Panc1 (cell line): ENCODE data around the gene COL4A2. TPM values are rescaled to one million over a fixed set of nuclear protein-coding genes. Genes with fewer than 3 reads are reported as not detected.
"Not testable (repeated sequence)": the region's sequence is repeated elsewhere in the genome, so short reads cannot be mapped to it uniquely, and the experiment has no call there.

Source experiments
- ATAC-seq: fragments of 200-7000 bp; cut with Tn5 transposase; 2 replicates; pipeline ENCODE4 v1.9.1; 2020; ENCODE audit warnings: mild to moderate bottlenecking, moderate library complexity
- BruUV-seq: library from RNA; stranded (reverse); fragments of 400-500 nt; replicated peaks from 2 replicates; lab custom pipeline; 2021; lab: Mats Ljungman, UMichigan
- CTCF ChIA-PET: fragments of 300-600 bp; sonication (Branson Sonifier 250); formaldehyde crosslinking; loops from one replicate; lab custom pipeline; 2022; ENCODE audit warnings: antibody characterized with exemption; lab: Charles Lee
- POLR2A ChIA-PET: fragments of 300-600 bp; sonication (Branson Sonifier 250); formaldehyde crosslinking; loops from one replicate; lab custom pipeline; 2022; ENCODE audit warnings: antibody characterized with exemption; lab: Charles Lee
- DNase-seq: peaks from one replicate; pipeline ENCODE4 v3.0.0-alpha.2; 2010; ENCODE audit warnings: low read depth, low spot score
- H3K27ac ChIP-seq: 2 replicates; pipeline ENCODE4 v1.5.1; 2011; ENCODE audit warnings: mild to moderate bottlenecking, low read length, inconsistent platforms
- H3K27me3 ChIP-seq: fragments of 200-500 bp; sonication (Bioruptor generic); 2 replicates; pipeline ENCODE4 v1.6.0; 2014; ENCODE audit warnings: low read length, inconsistent platforms; ENCODE audit not compliant: control insufficient read depth, insufficient read depth
- H3K36me3 ChIP-seq: fragments of 200-500 bp; sonication (Bioruptor generic); 2 replicates; pipeline ENCODE4 v1.5.1; 2014; ENCODE audit warnings: inconsistent platforms, mild to moderate bottlenecking, low read length, moderate library complexity; ENCODE audit not compliant: control insufficient read depth, insufficient read depth
- H3K4me1 ChIP-seq: 2 replicates; pipeline ENCODE4 v1.5.1; 2011; ENCODE audit warnings: inconsistent platforms, mild to moderate bottlenecking, low read length, moderate library complexity; ENCODE audit not compliant: control insufficient read depth, insufficient read depth
- H3K4me3 ChIP-seq, 2 experiments: 2 replicates each; pipeline ENCODE4 v1.5.1; 2011 to 2012; ENCODE audit warnings: low read depth in 2 of 2, low read length in 2 of 2, mild to moderate bottlenecking in 2 of 2, inconsistent platforms in 1 of 2, moderate library complexity in 1 of 2
- H3K9me3 ChIP-seq: fragments of 200-500 bp; sonication (Bioruptor generic); 2 replicates; pipeline ENCODE4 v1.5.1; 2014; ENCODE audit warnings: low read depth, mild to moderate bottlenecking, inconsistent platforms, low read length, moderate library complexity; ENCODE audit not compliant: control insufficient read depth, insufficient read depth
- POLR2AphosphoS5 ChIP-seq: IDR thresholded peaks from 2 replicates; pipeline ENCODE4 v1.6.1; 2012; ENCODE audit warnings: mild to moderate bottlenecking, low read depth, low read length, moderate library complexity
- REST ChIP-seq, 2 experiments: IDR thresholded peaks; 2 replicates each; pipeline ENCODE4 v1.6.1; 2011 to 2012; ENCODE audit warnings: low read depth in 2 of 2, control low read depth in 1 of 2, low read length in 1 of 2, mild to moderate bottlenecking in 1 of 2, moderate library complexity in 1 of 2; ENCODE audit not compliant: insufficient read depth in 1 of 2
- SIN3A ChIP-seq: IDR thresholded peaks from 2 replicates; pipeline ENCODE4 v1.6.1; 2012; ENCODE audit warnings: low read depth, mild to moderate bottlenecking, low read length, moderate library complexity, borderline replicate concordance; ENCODE audit not compliant: insufficient read depth
- TCF7L2 ChIP-seq: IDR thresholded peaks from 2 replicates; pipeline ENCODE4 v1.6.1; 2011; ENCODE audit warnings: mild to moderate bottlenecking, low read depth, low read length, inconsistent platforms
- in situ Hi-C: cut with HindIII; loops from 2 replicates; pipeline ENCODE4 v1.10.0; 2016; ENCODE audit warnings: low sequenced_read_pairs, low pct_unique_long_range_greater_than_20kb
- intact Hi-C: fragments of 100-400 bp; cut with micrococcal nuclease; formaldehyde crosslinking; loops from one replicate; pipeline ENCODE4 v1.10.0; 2022; ENCODE audit not compliant: unreplicated experiment
- total RNA-seq: library from RNA; stranded (reverse); gene quantifications from one replicate; pipeline ENCODE4 v1.2.1, GENCODE V29; 2021; ENCODE audit not compliant: unreplicated experiment
- TF ChIP-seq, protein P1 (sequence below): fragments of 450-650 bp; IDR thresholded peaks from 2 replicates; pipeline ENCODE4 v1.5.1; 2017; ENCODE audit warnings: mild to moderate bottlenecking

Gene COL4A2
- total RNA-seq, 1 experiment from 2014 or later, result 3.0 TPM

DNA sequence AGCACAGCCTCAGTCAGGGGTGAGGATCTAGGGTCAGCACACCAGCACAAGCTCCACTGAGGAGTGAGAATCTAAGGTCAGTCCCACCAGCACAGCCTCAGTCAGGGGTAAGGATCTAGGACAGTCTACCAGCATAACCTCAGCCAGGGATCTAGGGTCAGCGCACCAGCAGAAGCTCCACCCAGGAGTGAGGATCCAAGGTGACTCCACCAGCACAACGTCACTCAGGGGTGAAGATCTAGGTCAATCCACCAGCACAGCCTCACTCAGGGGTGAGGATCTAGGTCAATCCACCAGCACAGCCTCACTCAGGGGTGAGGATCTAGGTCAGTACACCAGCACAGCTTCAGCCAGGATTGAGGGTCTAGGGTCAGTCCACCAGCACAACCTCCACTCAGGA lies 189.9 kb downstream of the COL4A2 start:
- DNase-seq, result no peak
- intact Hi-C loops, result no loop called here
- no peak overlapping the region for H3K27ac ChIP-seq
- no peaks in the 10 kb centered on the region for H3K36me3 ChIP-seq
- no peaks in the 10 kb centered on the region for H3K9me3 ChIP-seq
- no peaks in the 10 kb centered on the region for H3K4me1 ChIP-seq
- ChIA-PET CTCF (no interaction called here), POLR2A (no interaction called here)
- TF ChIP-seq, protein P1, sequence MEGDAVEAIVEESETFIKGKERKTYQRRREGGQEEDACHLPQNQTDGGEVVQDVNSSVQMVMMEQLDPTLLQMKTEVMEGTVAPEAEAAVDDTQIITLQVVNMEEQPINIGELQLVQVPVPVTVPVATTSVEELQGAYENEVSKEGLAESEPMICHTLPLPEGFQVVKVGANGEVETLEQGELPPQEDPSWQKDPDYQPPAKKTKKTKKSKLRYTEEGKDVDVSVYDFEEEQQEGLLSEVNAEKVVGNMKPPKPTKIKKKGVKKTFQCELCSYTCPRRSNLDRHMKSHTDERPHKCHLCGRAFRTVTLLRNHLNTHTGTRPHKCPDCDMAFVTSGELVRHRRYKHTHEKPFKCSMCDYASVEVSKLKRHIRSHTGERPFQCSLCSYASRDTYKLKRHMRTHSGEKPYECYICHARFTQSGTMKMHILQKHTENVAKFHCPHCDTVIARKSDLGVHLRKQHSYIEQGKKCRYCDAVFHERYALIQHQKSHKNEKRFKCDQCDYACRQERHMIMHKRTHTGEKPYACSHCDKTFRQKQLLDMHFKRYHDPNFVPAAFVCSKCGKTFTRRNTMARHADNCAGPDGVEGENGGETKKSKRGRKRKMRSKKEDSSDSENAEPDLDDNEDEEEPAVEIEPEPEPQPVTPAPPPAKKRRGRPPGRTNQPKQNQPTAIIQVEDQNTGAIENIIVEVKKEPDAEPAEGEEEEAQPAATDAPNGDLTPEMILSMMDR, result no peak
- TF ChIP-seq TCF7L2, result no peak
- no peak for TF ChIP-seq REST (IDR thresholded peaks at IDR 0.05; ENCODE audit: insufficient read depth in 1 of 2, low read depth in 2 of 2, low read length in 1 of 2)
- TF ChIP-seq SIN3A, result no peak
- TF ChIP-seq POLR2AphosphoS5, result no peak
- ATAC-seq, result no peak
- H3K27me3 ChIP-seq, result no peaks in the 10 kb centered on the region
- H3K4me3 ChIP-seq, result no peak overlapping the region
- in situ Hi-C loops, result no loop called here
- BruUV-seq, result no TSS peak

- CTCF ChIA-PET, in situ Hi-C loops, ATAC-seq, H3K36me3 ChIP-seq, POLR2A ChIA-PET, H3K4me3 ChIP-seq, DNase-seq, H3K4me1 ChIP-seq, intact Hi-C loops, BruUV-seq, H3K27ac ChIP-seq, H3K27me3 ChIP-seq, H3K9me3 ChIP-seq: not testable (repeated sequence)
These were observed 190.8 kb downstream of the COL4A2 start for GRCh38 chr13:110497896-110498295.

DNA sequence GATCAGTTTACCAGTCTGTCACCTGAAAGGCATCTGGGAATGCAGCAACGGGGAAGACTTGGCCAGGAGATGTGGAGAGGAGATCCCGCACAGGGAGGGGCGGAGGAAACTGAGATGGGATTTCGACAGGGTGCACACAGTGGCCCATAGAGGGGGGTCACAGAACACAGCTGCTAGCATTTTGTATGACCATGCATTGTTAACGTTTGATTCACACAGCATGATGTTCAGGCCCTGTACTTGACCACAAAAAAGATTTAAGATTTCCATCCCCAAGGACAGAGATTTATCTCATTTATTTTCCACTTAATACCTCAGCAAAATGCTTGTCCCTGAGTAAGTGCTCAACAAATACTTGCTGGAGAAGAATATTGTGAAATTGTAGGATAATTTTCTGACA lies 191.2 kb downstream of the COL4A2 start:
- no peak for DNase-seq
- H3K4me3 ChIP-seq, result no peak overlapping the region
- no peak for TF ChIP-seq TCF7L2
- TF ChIP-seq, protein P1, result no peak
- no peak for TF ChIP-seq REST (IDR thresholded peaks at IDR 0.05; ENCODE audit: insufficient read depth in 1 of 2, low read depth in 2 of 2, low read length in 1 of 2)
- no peak for TF ChIP-seq POLR2AphosphoS5
- no peak for TF ChIP-seq SIN3A
- no peaks in the 10 kb centered on the region for H3K9me3 ChIP-seq
- H3K27ac ChIP-seq, result no peak overlapping the region
- H3K27me3 ChIP-seq, result no peaks in the 10 kb centered on the region
- no peak for ATAC-seq
- no peaks in the 10 kb centered on the region for H3K4me1 ChIP-seq
- ChIA-PET CTCF (no interaction called here), POLR2A (no interaction called here)
- intact Hi-C loops (no loop called here), in situ Hi-C loops (no loop called here)
- BruUV-seq, result no TSS peak
- no peaks in the 10 kb centered on the region for H3K36me3 ChIP-seq
